HCT116 (cell line): ENCODE results near the gene FAM227A. TPM values are rescaled to one million over a fixed set of nuclear protein-coding genes. Genes with fewer than 3 reads are reported as not detected.
"Not testable (repeated sequence)": the region's sequence is repeated elsewhere in the genome, so short reads cannot be mapped to it uniquely, and the experiment has no call there.

ENCODE experiments used
- ATAC-seq: fragments of 200-7000 bp; cut with Tn5 transposase; 2 replicates; pipeline ENCODE4 v1.9.1; 2020; ENCODE audit warnings: mild to moderate bottlenecking, moderate library complexity
- BruUV-seq: library from RNA; stranded (reverse); fragments of 400-500 nt; replicated peaks from 2 replicates; lab custom pipeline; 2021; lab: Mats Ljungman, UMichigan
- CTCF ChIA-PET: fragments of 300-600 bp; sonication (Branson Sonifier 250); formaldehyde crosslinking; loops from one replicate; lab custom pipeline; 2021; ENCODE audit warnings: antibody characterized with exemption; lab: Charles Lee
- POLR2A ChIA-PET: fragments of 300-600, 350-600 bp; sonication (Branson Sonifier 250); formaldehyde crosslinking; loops from one replicate; lab custom pipeline; 2021; ENCODE audit warnings: antibody characterized with exemption; lab: Charles Lee
- RAD21 ChIA-PET, 2 experiments: fragments of 300-600 bp; sonication (Branson Sonifier 250); formaldehyde crosslinking; loops; one replicate each; lab custom pipeline; 2023; ENCODE audit warnings: low total read pairs in 2 of 2; ENCODE audit not compliant: uncharacterized antibody in 2 of 2, unreplicated experiment in 2 of 2, low non-redundant PET in 1 of 2; lab: Charles Lee
- DNase-seq: peaks from one replicate; pipeline ENCODE4 v3.0.0-alpha.2; 2010; ENCODE audit warnings: low read depth, low spot score
- H2AFZ ChIP-seq: fragments of 200-600 bp; shearing (Covaris generic), sonication (generic); 2 replicates; pipeline ENCODE4 v1.6.1; 2017; ENCODE audit warnings: low read depth, mixed run types, mixed read lengths, antibody characterized with exemption, low read length; ENCODE audit not compliant: poor library complexity, severe bottlenecking
- H3K27ac ChIP-seq: 2 replicates; pipeline ENCODE4 v1.5.1; 2012; ENCODE audit warnings: low read depth, low read length
- H3K27me3 ChIP-seq: fragments of 200-600 bp; sonication (generic); 2 replicates; pipeline ENCODE4 v1.6.1; 2016; ENCODE audit warnings: mixed run types, low read length, mixed read lengths; ENCODE audit not compliant: insufficient read depth
- H3K36me3 ChIP-seq, 2 experiments: fragments of 200-500 bp in 1 of 2; fragments of 200-600 bp in 1 of 2; sonication (Bioruptor generic) in 1 of 2; sonication (generic) in 1 of 2; 2 replicates each; pipeline versions ENCODE4 v1.5.1 to v1.6.1; 2014 to 2016; ENCODE audit warnings: low read length in 2 of 2, inconsistent platforms in 1 of 2, mixed read lengths in 1 of 2, mixed run types in 1 of 2; ENCODE audit not compliant: insufficient read depth in 2 of 2, control insufficient read depth in 1 of 2
- H3K4me1 ChIP-seq, 2 experiments: fragments of 200-600 bp in 1 of 2; sonication (generic) in 1 of 2; 2 replicates each; pipeline versions ENCODE4 v1.5.1 to v1.6.1; 2012 to 2017; ENCODE audit warnings: low read length in 2 of 2, inconsistent platforms in 1 of 2, mild to moderate bottlenecking in 1 of 2, mixed read lengths in 1 of 2, mixed run types in 1 of 2, moderate library complexity in 1 of 2; ENCODE audit not compliant: insufficient read depth in 2 of 2, control insufficient read depth in 1 of 2
- H3K4me2 ChIP-seq: fragments of 200-600 bp; sonication (generic); 2 replicates; pipeline ENCODE4 v1.6.1; 2017; ENCODE audit warnings: mixed run types, low read length, mixed read lengths
- H3K4me3 ChIP-seq, 2 experiments: fragments of 200-600 bp in 1 of 2; sonication (generic) in 1 of 2; replicated peaks in 1 of 2; 2 replicates each; pipeline ENCODE4 v1.5.1; 2011 to 2016; ENCODE audit warnings: low read length in 2 of 2, control low read depth in 1 of 2, low read depth in 1 of 2, mild to moderate bottlenecking in 1 of 2, mixed read lengths in 1 of 2, mixed run types in 1 of 2
- H3K79me2 ChIP-seq: fragments of 200-600 bp; sonication (generic); 2 replicates; pipeline ENCODE4 v1.6.1; 2017; ENCODE audit warnings: mild to moderate bottlenecking, mixed run types, low read length, moderate library complexity, mixed read lengths; ENCODE audit not compliant: insufficient read depth
- H3K9ac ChIP-seq: fragments of 200-600 bp; sonication (generic); 2 replicates; pipeline ENCODE4 v1.6.1; 2016; ENCODE audit warnings: low read length, mixed read lengths
- H3K9me2 ChIP-seq: fragments of 200-600 bp; sonication (generic), shearing (Covaris generic); 2 replicates; pipeline ENCODE4 v1.6.1; 2017; ENCODE audit warnings: mixed run types, mild to moderate bottlenecking, moderate library complexity; ENCODE audit not compliant: insufficient read depth
- H3K9me3 ChIP-seq, 2 experiments: fragments of 200-500 bp in 1 of 2; fragments of 200-600 bp in 1 of 2; sonication (Bioruptor generic) in 1 of 2; sonication (generic) in 1 of 2; 2 replicates each; pipeline ENCODE4 v1.6.1; 2014 to 2017; ENCODE audit warnings: low read length in 2 of 2, mixed read lengths in 2 of 2, inconsistent platforms in 1 of 2, low read depth in 1 of 2, mild to moderate bottlenecking in 1 of 2, mixed run types in 1 of 2, moderate library complexity in 1 of 2; ENCODE audit not compliant: control insufficient read depth in 1 of 2, insufficient read depth in 1 of 2
- H4K20me1 ChIP-seq: fragments of 200-600 bp; sonication (generic), shearing (Covaris generic); 2 replicates; pipeline ENCODE4 v1.6.1; 2017; ENCODE audit warnings: mixed run types, mild to moderate bottlenecking, moderate library complexity; ENCODE audit not compliant: insufficient read depth
- CTCF ChIP-seq, 3 experiments: fragments of 200-600 bp in 1 of 3; sonication (generic) in 1 of 3; IDR thresholded peaks in 2 of 3; conservative IDR thresholded peaks in 1 of 3; 2 replicates each; pipeline ENCODE4 v1.5.1; 2012 to 2017; ENCODE audit warnings: low read depth in 2 of 3, low read length in 2 of 3, antibody characterized with exemption in 1 of 3, borderline replicate concordance in 1 of 3, control low read depth in 1 of 3, mild to moderate bottlenecking in 1 of 3, mixed read lengths in 1 of 3, mixed run types in 1 of 3, moderate library complexity in 1 of 3; ENCODE audit not compliant: insufficient read depth in 1 of 3
- ELF1 ChIP-seq: IDR thresholded peaks from 2 replicates; pipeline ENCODE4 v1.6.1; 2012; ENCODE audit warnings: low read depth, borderline replicate concordance
- RAD21 ChIP-seq: IDR thresholded peaks from 2 replicates; pipeline ENCODE4 v1.6.1; 2012; ENCODE audit warnings: low read depth, mild to moderate bottlenecking
- SP1 ChIP-seq: IDR thresholded peaks from 2 replicates; pipeline ENCODE4 v1.6.1; 2012; ENCODE audit warnings: low read depth
- YY1 ChIP-seq: IDR thresholded peaks from 2 replicates; pipeline ENCODE4 v1.6.1; 2011; ENCODE audit warnings: low read length, low read depth, moderate library complexity, mild to moderate bottlenecking; ENCODE audit not compliant: insufficient replicate concordance; ENCODE audit errors: extremely low read depth
- intact Hi-C: fragments of 100-400 bp; cut with micrococcal nuclease; formaldehyde crosslinking; loops from 2 replicates; pipeline ENCODE4 v1.10.0; 2022
- total RNA-seq: library from RNA; stranded (reverse); gene quantifications from one replicate; pipeline ENCODE4 v1.2.1, GENCODE V29; 2021; ENCODE audit not compliant: unreplicated experiment

Gene FAM227A
- total RNA-seq, 1 experiment from 2014 or later = 3.9 TPM

- Histone ChIP-seq H3K4me1 (peaks cover 0 to 10% of the 10 kb centered on the region in 2 experiments; a peak in 3 of 4 replicates), H3K9ac (no peak overlapping the region), H3K4me3 (no peak overlapping the region), H3K9me2 (no peaks in the 10 kb centered on the region), H3K4me2 (no peak overlapping the region), H3K27ac (no peak overlapping the region), H3K27me3 (no peaks in the 10 kb centered on the region), H4K20me1 (no peaks in the 10 kb centered on the region), H3K36me3 (no peaks in the 10 kb centered on the region), H3K9me3 (no peaks in the 10 kb centered on the region), H2AFZ (no peak overlapping the region), H3K79me2 (no peaks in the 10 kb centered on the region)
- POLR2A ChIA-PET = no interaction called here
- ATAC-seq (no peak), DNase-seq (no peak)
- TF ChIP-seq SP1 = no peak
- no peak for TF ChIP-seq YY1
- TF ChIP-seq RAD21 = no peak
- intact Hi-C loops = no loop called here
- BruUV-seq = no TSS peak
- RAD21 ChIA-PET = no interaction called here
- CTCF ChIA-PET = no interaction called here
Measured at GRCh38 chr22:38649841-38650522, 6.2 kb downstream of the FAM227A start.

- no peak overlapping the region for H3K4me3 ChIP-seq
- RAD21 ChIA-PET = no interaction called here
- ATAC-seq (no peak), DNase-seq (no peak)
- CTCF ChIA-PET = no interaction called here
- no peaks in the 10 kb centered on the region for H3K4me1 ChIP-seq
- no peak overlapping the region for H3K4me2 ChIP-seq
- H3K27me3 ChIP-seq = no peaks in the 10 kb centered on the region
- BruUV-seq = no TSS peak
- H3K9me3 ChIP-seq = no peaks in the 10 kb centered on the region
- no peaks in the 10 kb centered on the region for H4K20me1 ChIP-seq
- POLR2A ChIA-PET = no interaction called here
- no peak for TF ChIP-seq CTCF (IDR thresholded peaks at IDR 0.05 in 2 of 3, conservative IDR thresholded peaks at IDR 0.05 in 1 of 3; ENCODE audit: borderline replicate concordance in 1 of 3, insufficient read depth in 1 of 3, low read depth in 2 of 3, low read length in 2 of 3)
- no peak for TF ChIP-seq ELF1
- no peak for TF ChIP-seq SP1
- no peak overlapping the region for H3K27ac ChIP-seq
- H3K36me3 ChIP-seq = no peaks in the 10 kb centered on the region
- no peaks in the 10 kb centered on the region for H3K79me2 ChIP-seq
- intact Hi-C loops = no loop called here
- H3K9ac ChIP-seq = no peak overlapping the region
- H2AFZ ChIP-seq = no peak overlapping the region
- no peaks in the 10 kb centered on the region for H3K9me2 ChIP-seq
Measured at GRCh38 chr22:38645430-38645829, 10.8 kb downstream of the FAM227A start.

GRCh38 chr22:38644245-38644644, 11.9 kb downstream of the FAM227A start:
- not testable (repeated sequence) for BruUV-seq, H2AFZ ChIP-seq

More at GRCh38 chr22:38644245-38644644, 11.9 kb downstream of the FAM227A start:
- H3K79me2 ChIP-seq, H4K20me1 ChIP-seq, H3K4me1 ChIP-seq, H3K9me3 ChIP-seq, H3K27me3 ChIP-seq, DNase-seq, H3K9ac ChIP-seq, H3K27ac ChIP-seq, intact Hi-C loops, H3K4me3 ChIP-seq, H3K9me2 ChIP-seq, CTCF ChIA-PET, POLR2A ChIA-PET, RAD21 ChIA-PET, H3K4me2 ChIP-seq, H3K36me3 ChIP-seq: not testable (repeated sequence)
- ATAC-seq = peak; percentile 32; the same call in 1 of the 2 replicates
